Liver (tissue), 9 donors: ENCODE measurements around the gene SAMD7. TPM values are rescaled to one million over a fixed set of nuclear protein-coding genes. Genes with fewer than 3 reads are reported as not detected.

Experiments used
- DNase-seq: peaks from one replicate; pipeline ENCODE4 v3.0.0-alpha.2; 2017; ENCODE audit warnings: low spot score
- H3K27ac ChIP-seq, 2 donors: one replicate each; pipeline ENCODE4 v1.7.0; 2013; ENCODE audit warnings: inconsistent platforms in 2 of 2, low read length in 2 of 2, control low read depth in 1 of 2, low read depth in 1 of 2, mild to moderate bottlenecking in 1 of 2
- H3K27me3 ChIP-seq, 4 donors: one replicate each; pipeline versions ENCODE4 v1.6.1 to v1.7.0; 2013; ENCODE audit warnings: low read length in 3 of 4, inconsistent platforms in 1 of 4, mild to moderate bottlenecking in 1 of 4, moderate library complexity in 1 of 4; ENCODE audit not compliant: control insufficient read depth in 4 of 4, insufficient read depth in 4 of 4
- H3K36me3 ChIP-seq, 4 donors: one replicate each; pipeline versions ENCODE4 v1.6.1 to v1.7.0; 2013; ENCODE audit warnings: low read length in 3 of 4, mild to moderate bottlenecking in 3 of 4, low read depth in 1 of 4, moderate library complexity in 1 of 4; ENCODE audit not compliant: control insufficient read depth in 4 of 4, insufficient read depth in 3 of 4
- H3K4me1 ChIP-seq, 4 donors: one replicate each; pipeline versions ENCODE4 v1.6.1 to v1.7.0; 2013; ENCODE audit warnings: low read length in 3 of 4, mild to moderate bottlenecking in 3 of 4, moderate library complexity in 1 of 4; ENCODE audit not compliant: control insufficient read depth in 4 of 4, insufficient read depth in 4 of 4
- H3K4me3 ChIP-seq, 3 donors: one replicate each; pipeline versions ENCODE4 v1.6.1 to v1.7.0; 2013; ENCODE audit warnings: low read length in 3 of 3, control low read depth in 1 of 3, low read depth in 1 of 3, mild to moderate bottlenecking in 1 of 3
- H3K9ac ChIP-seq, 2 donors: one replicate each; pipeline ENCODE4 v1.7.0; 2013; ENCODE audit warnings: low read length in 2 of 2, mild to moderate bottlenecking in 2 of 2, moderate library complexity in 2 of 2, control low read depth in 1 of 2, low read depth in 1 of 2
- H3K9me3 ChIP-seq, 4 donors: one replicate each; pipeline versions ENCODE4 v1.6.1 to v1.7.0; 2013; ENCODE audit warnings: low read length in 3 of 4; ENCODE audit not compliant: control insufficient read depth in 4 of 4
- ATF3 ChIP-seq: IDR thresholded peaks from 2 replicates; pipeline ENCODE4 v1.6.1; 2016; ENCODE audit warnings: antibody characterized with exemption
- EGR1 ChIP-seq, 2 donors: IDR thresholded peaks; 2 replicates each; pipeline ENCODE4 v1.6.1; 2016 to 2018; ENCODE audit warnings: antibody characterized with exemption in 2 of 2, low read depth in 2 of 2
- FOXA2 ChIP-seq: IDR thresholded peaks from 2 replicates; pipeline ENCODE4 v1.6.1; 2016; ENCODE audit warnings: antibody characterized with exemption
- GABPA ChIP-seq, 2 donors: IDR thresholded peaks in 1 of 2; conservative IDR thresholded peaks in 1 of 2; 2 replicates each; pipeline ENCODE4 v1.6.1; 2016; ENCODE audit warnings: antibody characterized with exemption in 2 of 2, mild to moderate bottlenecking in 1 of 2, moderate library complexity in 1 of 2
- HNF4A ChIP-seq, 2 donors: conservative IDR thresholded peaks; 2 replicates each; pipeline ENCODE4 v1.6.1; 2016; ENCODE audit warnings: antibody characterized with exemption in 2 of 2, mild to moderate bottlenecking in 2 of 2
- HNF4G ChIP-seq: IDR thresholded peaks from 2 replicates; pipeline ENCODE4 v1.6.1; 2016; ENCODE audit warnings: antibody characterized with exemption
- NR2F2 ChIP-seq: IDR thresholded peaks from 2 replicates; pipeline ENCODE4 v1.6.1; 2016; ENCODE audit warnings: antibody characterized with exemption
- YY1 ChIP-seq: IDR thresholded peaks from 2 replicates; pipeline ENCODE4 v1.6.1; 2016; ENCODE audit warnings: antibody characterized with exemption, mild to moderate bottlenecking
- WGBS: extraction: QIAGEN DNeasy Blood & Tissue Kit; methylation state at CpG from one replicate; pipeline ENCODE4 v1.1.7; 2013; 5-methylcytosine and 5-hydroxymethylcytosine counted together
- polyA plus RNA-seq, 2 donors: library from polyadenylated mRNA; stranded (reverse) in 1 of 2; unstranded in 1 of 2; fragments of 200-250 nt in 1 of 2; fragments of >200 nt in 1 of 2; fragmentation: Nextera tagmentation in 1 of 2; extraction: Ambion mirVana in 1 of 2; gene quantifications; one replicate each; pipeline versions ENCODE4 v1.2.1 to v1.2.3, GENCODE V29; 2013 to 2015
- total RNA-seq, 2 donors: library from RNA; depleted of rRNA; stranded (reverse); fragments of >200 nt; gene quantifications; one replicate each; pipeline ENCODE4 v1.2.3, GENCODE V29; 2014
- TF ChIP-seq, protein P1 (sequence below): IDR thresholded peaks from 2 replicates; pipeline ENCODE4 v1.6.1; 2016; ENCODE audit warnings: antibody characterized with exemption, mild to moderate bottlenecking
- donor health status: healthy.
- donor health status: healthy.
- donor health status: healthy.
- donor health status: healthy.
- donor health status: healthy.

SAMD7 gene
- total and polyA plus RNA-seq, 4 donors = not detected

DNA sequence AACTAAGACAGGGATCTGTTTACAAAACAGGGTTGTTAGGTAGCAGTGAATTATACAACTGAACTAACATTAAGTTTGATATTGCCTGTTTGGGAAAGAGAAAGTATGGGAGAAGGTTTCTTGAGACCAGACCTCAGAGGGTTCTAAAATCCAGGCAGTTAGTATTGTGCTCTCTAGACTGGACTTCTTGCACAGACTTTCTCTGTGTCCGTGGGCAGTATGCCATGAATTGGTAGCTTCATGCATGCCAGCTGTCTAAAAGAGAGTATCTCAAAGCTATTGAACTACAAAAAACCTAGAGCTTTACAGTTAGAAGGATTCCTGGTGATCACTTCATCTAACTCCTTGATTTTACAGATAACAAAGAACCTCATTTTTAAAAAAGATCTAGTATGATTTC lies 12.5 kb downstream of the SAMD7 start:
- no peak overlapping the region for H3K27ac ChIP-seq
- no peak for TF ChIP-seq YY1
- TF ChIP-seq ATF3 = no peak
- TF ChIP-seq, protein P1, sequence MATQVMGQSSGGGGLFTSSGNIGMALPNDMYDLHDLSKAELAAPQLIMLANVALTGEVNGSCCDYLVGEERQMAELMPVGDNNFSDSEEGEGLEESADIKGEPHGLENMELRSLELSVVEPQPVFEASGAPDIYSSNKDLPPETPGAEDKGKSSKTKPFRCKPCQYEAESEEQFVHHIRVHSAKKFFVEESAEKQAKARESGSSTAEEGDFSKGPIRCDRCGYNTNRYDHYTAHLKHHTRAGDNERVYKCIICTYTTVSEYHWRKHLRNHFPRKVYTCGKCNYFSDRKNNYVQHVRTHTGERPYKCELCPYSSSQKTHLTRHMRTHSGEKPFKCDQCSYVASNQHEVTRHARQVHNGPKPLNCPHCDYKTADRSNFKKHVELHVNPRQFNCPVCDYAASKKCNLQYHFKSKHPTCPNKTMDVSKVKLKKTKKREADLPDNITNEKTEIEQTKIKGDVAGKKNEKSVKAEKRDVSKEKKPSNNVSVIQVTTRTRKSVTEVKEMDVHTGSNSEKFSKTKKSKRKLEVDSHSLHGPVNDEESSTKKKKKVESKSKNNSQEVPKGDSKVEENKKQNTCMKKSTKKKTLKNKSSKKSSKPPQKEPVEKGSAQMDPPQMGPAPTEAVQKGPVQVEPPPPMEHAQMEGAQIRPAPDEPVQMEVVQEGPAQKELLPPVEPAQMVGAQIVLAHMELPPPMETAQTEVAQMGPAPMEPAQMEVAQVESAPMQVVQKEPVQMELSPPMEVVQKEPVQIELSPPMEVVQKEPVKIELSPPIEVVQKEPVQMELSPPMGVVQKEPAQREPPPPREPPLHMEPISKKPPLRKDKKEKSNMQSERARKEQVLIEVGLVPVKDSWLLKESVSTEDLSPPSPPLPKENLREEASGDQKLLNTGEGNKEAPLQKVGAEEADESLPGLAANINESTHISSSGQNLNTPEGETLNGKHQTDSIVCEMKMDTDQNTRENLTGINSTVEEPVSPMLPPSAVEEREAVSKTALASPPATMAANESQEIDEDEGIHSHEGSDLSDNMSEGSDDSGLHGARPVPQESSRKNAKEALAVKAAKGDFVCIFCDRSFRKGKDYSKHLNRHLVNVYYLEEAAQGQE = no peak
- TF ChIP-seq EGR1 (IDR thresholded peaks at IDR 0.05; ENCODE audit: low read depth in 2 of 2) = no peak
- TF ChIP-seq HNF4A (conservative IDR thresholded peaks at IDR 0.05) = no peak
- WGBS = 30% methylated on average over 1 of the region's 1 CpG
- H3K4me1 ChIP-seq = peaks cover 0 to 10% (median 7%) of the 10 kb centered on the region in 4 donors
- no peak overlapping the region for H3K9ac ChIP-seq
- no peaks in the 10 kb centered on the region for H3K9me3 ChIP-seq
- H3K36me3 ChIP-seq = no peaks in the 10 kb centered on the region
- no peaks in the 10 kb centered on the region for H3K27me3 ChIP-seq
- H3K4me3 ChIP-seq = no peak overlapping the region
- DNase-seq = no peak

DNA sequence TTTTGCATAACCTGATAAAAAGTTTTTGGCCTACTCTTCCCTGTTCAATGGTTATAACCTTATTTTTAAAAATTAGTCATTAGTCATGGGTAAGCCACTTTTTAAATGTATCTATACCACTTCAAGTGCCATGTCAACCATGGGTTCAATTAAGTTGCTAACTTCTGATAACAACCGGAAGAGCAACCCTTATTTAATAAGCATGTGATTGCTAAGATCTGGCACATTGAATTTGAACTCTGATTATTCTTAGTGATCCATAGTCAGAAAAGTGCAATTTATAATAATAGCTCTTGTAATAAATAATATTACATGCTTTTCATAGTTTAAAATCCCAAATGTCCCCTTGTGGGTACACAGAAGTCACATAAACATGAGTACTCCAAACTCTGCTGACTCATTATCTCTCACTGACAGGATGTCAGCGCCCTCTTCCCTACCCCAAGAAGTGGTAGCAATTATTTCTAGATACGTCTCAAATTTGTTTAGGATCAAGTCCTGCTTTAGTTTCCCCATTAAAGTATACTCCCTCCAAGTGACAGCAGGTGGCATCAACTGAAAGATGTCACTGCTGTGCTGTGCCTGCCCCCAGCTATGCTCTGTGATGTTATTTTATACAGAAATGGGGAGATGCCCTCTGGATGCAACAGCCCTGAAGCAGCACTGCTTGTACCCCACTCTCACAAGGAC lies 18.6 kb downstream of the SAMD7 start:
- no peak overlapping the region for H3K27ac ChIP-seq
- no peaks in the 10 kb centered on the region for H3K27me3 ChIP-seq
- DNase-seq = no peak
- no peaks in the 10 kb centered on the region for H3K9me3 ChIP-seq
- no peaks in the 10 kb centered on the region for H3K36me3 ChIP-seq
- no peak overlapping the region for H3K4me3 ChIP-seq
- H3K9ac ChIP-seq = no peak overlapping the region
- no peak for TF ChIP-seq HNF4G
- TF ChIP-seq FOXA2 = no peak
- TF ChIP-seq NR2F2 = no peak
- TF ChIP-seq EGR1 (IDR thresholded peaks at IDR 0.05; ENCODE audit: low read depth in 2 of 2) = no peak
- TF ChIP-seq HNF4A (conservative IDR thresholded peaks at IDR 0.05) = no peak
- no peak for TF ChIP-seq GABPA (IDR thresholded peaks at IDR 0.05 in 1 of 2, conservative IDR thresholded peaks at IDR 0.05 in 1 of 2)
- TF ChIP-seq, protein P1 = no peak
- TF ChIP-seq YY1 = no peak
- no peaks in the 10 kb centered on the region for H3K4me1 ChIP-seq
- 78% methylated on average over 3 of the region's 3 CpGs for WGBS
